ENCODE results near the gene MAOB.
"Not testable (repeated sequence)": the region's sequence is repeated elsewhere in the genome, so short reads cannot be mapped to it uniquely, and the experiment has no call there.

MAOB gene

DNA sequence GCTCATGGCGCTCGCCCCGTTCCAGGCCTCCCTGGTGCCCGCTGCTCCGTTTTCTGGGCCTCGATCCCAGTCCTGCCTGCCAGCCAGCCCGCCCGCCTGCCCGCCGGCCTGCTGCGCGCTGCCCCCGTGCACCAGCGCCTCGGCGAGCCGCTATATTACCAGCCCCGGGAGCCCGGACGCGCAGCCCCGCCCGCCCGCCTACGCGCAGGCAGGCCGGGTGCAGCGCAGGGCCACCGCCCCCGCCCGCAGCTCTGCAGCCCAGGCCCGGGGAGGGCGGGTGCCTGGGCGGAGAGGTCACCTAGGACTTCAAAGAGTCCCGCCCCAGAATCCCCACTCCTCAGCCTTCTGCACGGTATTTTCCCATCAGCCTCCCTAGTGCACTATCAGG, at the start of gene MAOB:
MAOB (minus strand) TSS at position 157 of the 388 bp plus-strand sequence; CDS start at position 6, 151 bp downstream.
- TF ChIP-seq ZNF565 (CRISPR knock-in tag; conservative IDR thresholded peaks at IDR 0.05; ENCODE audit: low read depth) (no peak), PPARA (CRISPR knock-in tag; IDR thresholded peaks at IDR 0.05; ENCODE audit: borderline replicate concordance) (no peak), GLIS3 (CRISPR knock-in tag; IDR thresholded peaks at IDR 0.05) (no peak), ZFP3 (CRISPR knock-in tag; IDR thresholded peaks at IDR 0.05) (no peak), SNAI2 (CRISPR knock-in tag; IDR thresholded peaks at IDR 0.05) (no peak), CSDC2 (CRISPR knock-in tag; IDR thresholded peaks at IDR 0.05) (no peak), ARNTL (CRISPR knock-in tag; IDR thresholded peaks at IDR 0.05; ENCODE audit: borderline replicate concordance, low read depth) (no peak), TOX (CRISPR knock-in tag; IDR thresholded peaks at IDR 0.05; ENCODE audit: borderline replicate concordance) (no peak)
- TF ChIP-seq, protein P1, sequence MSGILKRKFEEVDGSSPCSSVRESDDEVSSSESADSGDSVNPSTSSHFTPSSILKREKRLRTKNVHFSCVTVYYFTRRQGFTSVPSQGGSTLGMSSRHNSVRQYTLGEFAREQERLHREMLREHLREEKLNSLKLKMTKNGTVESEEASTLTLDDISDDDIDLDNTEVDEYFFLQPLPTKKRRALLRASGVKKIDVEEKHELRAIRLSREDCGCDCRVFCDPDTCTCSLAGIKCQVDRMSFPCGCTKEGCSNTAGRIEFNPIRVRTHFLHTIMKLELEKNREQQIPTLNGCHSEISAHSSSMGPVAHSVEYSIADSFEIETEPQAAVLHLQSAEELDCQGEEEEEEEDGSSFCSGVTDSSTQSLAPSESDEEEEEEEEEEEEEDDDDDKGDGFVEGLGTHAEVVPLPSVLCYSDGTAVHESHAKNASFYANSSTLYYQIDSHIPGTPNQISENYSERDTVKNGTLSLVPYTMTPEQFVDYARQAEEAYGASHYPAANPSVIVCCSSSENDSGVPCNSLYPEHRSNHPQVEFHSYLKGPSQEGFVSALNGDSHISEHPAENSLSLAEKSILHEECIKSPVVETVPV (CRISPR knock-in tag; IDR thresholded peaks at IDR 0.05), result no peak
- TF ChIP-seq, protein P2, sequence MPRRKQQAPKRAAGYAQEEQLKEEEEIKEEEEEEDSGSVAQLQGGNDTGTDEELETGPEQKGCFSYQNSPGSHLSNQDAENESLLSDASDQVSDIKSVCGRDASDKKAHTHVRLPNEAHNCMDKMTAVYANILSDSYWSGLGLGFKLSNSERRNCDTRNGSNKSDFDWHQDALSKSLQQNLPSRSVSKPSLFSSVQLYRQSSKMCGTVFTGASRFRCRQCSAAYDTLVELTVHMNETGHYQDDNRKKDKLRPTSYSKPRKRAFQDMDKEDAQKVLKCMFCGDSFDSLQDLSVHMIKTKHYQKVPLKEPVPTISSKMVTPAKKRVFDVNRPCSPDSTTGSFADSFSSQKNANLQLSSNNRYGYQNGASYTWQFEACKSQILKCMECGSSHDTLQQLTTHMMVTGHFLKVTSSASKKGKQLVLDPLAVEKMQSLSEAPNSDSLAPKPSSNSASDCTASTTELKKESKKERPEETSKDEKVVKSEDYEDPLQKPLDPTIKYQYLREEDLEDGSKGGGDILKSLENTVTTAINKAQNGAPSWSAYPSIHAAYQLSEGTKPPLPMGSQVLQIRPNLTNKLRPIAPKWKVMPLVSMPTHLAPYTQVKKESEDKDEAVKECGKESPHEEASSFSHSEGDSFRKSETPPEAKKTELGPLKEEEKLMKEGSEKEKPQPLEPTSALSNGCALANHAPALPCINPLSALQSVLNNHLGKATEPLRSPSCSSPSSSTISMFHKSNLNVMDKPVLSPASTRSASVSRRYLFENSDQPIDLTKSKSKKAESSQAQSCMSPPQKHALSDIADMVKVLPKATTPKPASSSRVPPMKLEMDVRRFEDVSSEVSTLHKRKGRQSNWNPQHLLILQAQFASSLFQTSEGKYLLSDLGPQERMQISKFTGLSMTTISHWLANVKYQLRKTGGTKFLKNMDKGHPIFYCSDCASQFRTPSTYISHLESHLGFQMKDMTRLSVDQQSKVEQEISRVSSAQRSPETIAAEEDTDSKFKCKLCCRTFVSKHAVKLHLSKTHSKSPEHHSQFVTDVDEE (CRISPR knock-in tag; IDR thresholded peaks at IDR 0.05), result no peak
- peak; percentile 73 for ATAC-seq

DNA sequence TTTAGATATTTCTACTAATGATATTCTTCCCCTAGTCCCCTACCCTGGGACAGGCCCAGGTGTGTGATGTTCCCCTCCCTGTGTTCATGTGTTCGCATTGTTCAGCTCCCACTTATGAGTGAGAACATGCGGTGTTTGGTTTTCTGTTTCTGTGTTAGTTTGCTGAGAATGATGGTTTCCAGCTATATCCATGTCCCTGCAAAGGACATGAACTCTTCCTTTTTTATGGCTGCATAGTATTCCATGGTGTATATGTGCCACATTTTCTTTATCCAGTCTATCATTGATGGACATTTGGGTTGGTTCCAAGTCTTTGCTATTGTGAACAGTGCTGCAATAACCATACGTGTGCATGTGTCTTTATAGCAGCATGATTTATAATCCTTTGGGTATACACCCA, 39.8 kb upstream of the MAOB start:
- ATAC-seq, result not testable (repeated sequence)

DNA sequence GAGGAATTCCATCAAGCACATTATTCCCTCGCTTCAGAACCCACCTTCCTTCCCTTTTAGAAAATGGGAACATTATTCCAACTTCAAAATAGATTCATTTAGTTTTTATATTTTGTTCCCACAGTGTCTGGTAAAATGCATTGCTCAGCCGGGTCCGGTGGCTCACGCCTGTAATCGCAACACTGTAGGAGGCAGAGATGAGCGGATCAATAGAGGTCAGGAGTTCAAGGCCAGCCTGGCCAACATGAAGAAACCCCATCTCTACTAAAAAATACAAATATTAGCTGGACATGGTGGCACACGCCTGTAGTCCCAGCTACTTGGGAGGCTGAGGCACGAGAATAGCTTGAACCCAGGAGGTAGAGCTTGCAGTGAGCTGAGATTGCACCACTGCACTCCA, 28.5 kb upstream of the MAOB start:
- not testable (repeated sequence) for ATAC-seq

DNA sequence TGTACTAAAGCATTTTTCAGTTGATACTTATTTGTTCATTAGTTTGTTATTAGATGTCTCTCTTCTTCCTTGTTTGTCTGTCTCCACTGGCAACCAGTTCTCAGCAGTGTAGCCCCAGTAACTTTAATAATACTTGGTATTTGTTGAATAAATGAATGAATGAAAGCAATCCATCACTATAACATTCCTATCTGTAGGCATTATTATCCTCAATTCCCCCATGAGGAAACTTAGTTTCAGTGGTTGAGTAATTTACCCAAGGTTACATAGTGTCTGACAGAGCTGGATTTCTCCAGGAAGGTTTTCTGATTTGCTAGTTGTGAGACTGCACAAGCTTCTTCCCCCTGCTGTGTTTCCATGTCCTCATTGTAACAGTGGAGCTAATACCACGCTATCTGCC, 27.8 kb upstream of the MAOB start:
- no peak for ATAC-seq
- TF ChIP-seq ZFP3 (CRISPR knock-in tag; IDR thresholded peaks at IDR 0.05) (no peak), ZNF70 (CRISPR knock-in tag; IDR thresholded peaks at IDR 0.05) (no peak), ZNF565 (CRISPR knock-in tag; conservative IDR thresholded peaks at IDR 0.05; ENCODE audit: low read depth) (no peak), PPARA (CRISPR knock-in tag; IDR thresholded peaks at IDR 0.05; ENCODE audit: borderline replicate concordance) (no peak), ZC3H10 (CRISPR knock-in tag; IDR thresholded peaks at IDR 0.05) (no peak)
- TF ChIP-seq, protein P1 (CRISPR knock-in tag; IDR thresholded peaks at IDR 0.05), result no peak

DNA sequence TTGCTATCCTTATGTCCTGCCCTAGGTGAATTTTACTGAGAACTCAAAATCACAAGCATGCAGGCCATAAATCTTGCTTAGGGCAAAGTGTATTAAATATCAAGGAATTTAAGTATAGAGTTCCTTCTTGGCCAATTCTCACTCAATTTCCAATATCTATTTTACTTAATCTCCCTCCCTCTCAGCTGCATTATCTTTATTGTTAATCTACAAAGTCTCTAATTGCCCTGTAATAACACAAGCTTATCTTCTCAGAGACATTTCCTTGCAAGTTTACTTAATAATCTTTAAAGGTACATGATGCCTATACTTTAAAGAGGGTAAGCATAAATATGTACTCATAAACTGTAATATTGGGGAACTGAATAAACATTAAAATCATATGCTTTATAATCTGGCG, 26.9 kb upstream of the MAOB start:
- no peak for ATAC-seq
- no peak for TF ChIP-seq SNAI2 (CRISPR knock-in tag; IDR thresholded peaks at IDR 0.05)
- TF ChIP-seq RARB (CRISPR knock-in tag; IDR thresholded peaks at IDR 0.05), result no peak
- TF ChIP-seq ZFP3 (CRISPR knock-in tag; IDR thresholded peaks at IDR 0.05), result no peak
- no peak for TF ChIP-seq ISL1 (CRISPR knock-in tag; IDR thresholded peaks at IDR 0.05)
- TF ChIP-seq ZNF70 (CRISPR knock-in tag; IDR thresholded peaks at IDR 0.05), result no peak
- no peak for TF ChIP-seq ZNF8 (CRISPR knock-in tag; IDR thresholded peaks at IDR 0.05)
- TF ChIP-seq, protein P3, sequence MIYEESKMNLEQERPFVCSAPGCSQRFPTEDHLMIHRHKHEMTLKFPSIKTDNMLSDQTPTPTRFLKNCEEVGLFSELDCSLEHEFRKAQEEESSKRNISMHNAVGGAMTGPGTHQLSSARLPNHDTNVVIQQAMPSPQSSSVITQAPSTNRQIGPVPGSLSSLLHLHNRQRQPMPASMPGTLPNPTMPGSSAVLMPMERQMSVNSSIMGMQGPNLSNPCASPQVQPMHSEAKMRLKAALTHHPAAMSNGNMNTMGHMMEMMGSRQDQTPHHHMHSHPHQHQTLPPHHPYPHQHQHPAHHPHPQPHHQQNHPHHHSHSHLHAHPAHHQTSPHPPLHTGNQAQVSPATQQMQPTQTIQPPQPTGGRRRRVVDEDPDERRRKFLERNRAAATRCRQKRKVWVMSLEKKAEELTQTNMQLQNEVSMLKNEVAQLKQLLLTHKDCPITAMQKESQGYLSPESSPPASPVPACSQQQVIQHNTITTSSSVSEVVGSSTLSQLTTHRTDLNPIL (CRISPR knock-in tag; IDR thresholded peaks at IDR 0.05; ENCODE audit: low read depth), result no peak
- TF ChIP-seq ARNTL (CRISPR knock-in tag; IDR thresholded peaks at IDR 0.05; ENCODE audit: borderline replicate concordance, low read depth), result no peak
- no peak for TF ChIP-seq TOX (CRISPR knock-in tag; IDR thresholded peaks at IDR 0.05; ENCODE audit: borderline replicate concordance)
- no peak for TF ChIP-seq CSDC2 (CRISPR knock-in tag; IDR thresholded peaks at IDR 0.05)
